Posterior cingulate gyrus (tissue), 11 donors: ENCODE measurements around the gene SLC25A19.

Experiments
- DNase-seq, 10 donors: peaks; one replicate each; pipeline versions ENCODE4 v3.0.0 to v3.0.0-alpha.2; 2020 to 2021; ENCODE audit warnings: mixed read lengths in 3 of 10
- intact Hi-C: fragments of 100-400 bp; cut with DNase I; formaldehyde crosslinking; loops from one replicate; pipeline ENCODE4 v1.15.1; 2023

The SLC25A19 gene

DNA sequence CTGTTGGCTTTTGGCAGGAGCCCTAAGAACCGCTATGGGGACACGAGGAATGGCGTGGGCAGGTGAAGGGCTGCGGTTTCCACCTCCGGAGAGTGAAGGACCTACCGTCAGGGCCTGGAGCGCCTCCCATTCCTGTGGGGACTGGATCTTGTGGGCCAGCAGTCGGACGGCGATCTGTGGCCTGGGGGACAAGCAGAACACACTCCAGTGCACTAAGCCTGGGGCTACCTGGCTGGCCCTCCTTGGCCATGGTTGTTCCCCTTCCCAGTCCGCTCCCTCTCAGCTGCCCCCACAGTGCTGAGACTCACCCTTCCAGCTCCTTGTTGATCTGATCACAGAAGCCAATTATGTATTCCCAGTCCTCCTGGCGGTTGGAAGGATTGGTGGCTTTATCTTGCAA, 42.8 kb downstream of the SLC25A19 start:
- no peak for DNase-seq
- intact Hi-C loops: no loop called here

DNA sequence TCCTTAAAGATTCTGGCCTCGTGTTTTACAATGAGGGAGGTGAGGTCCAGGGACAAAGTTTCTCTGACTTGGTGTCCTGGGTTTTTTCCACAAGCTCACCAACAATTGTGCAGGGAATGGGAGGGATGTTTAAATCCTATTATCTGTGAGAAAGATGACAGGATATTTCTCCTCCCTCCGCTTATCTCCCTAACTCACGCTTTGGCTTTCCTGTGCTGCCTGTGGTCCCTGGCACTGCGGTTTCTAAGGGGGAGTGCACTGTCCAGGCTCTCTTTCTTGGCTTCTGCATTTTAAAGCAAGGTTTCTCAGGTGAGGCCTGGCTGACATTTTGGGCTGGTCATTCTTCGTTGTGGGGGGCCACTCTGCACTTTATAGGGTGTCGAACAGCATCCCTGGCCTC, 44.2 kb downstream of the SLC25A19 start:
- intact Hi-C loops: no loop called here
- no peak for DNase-seq

DNA sequence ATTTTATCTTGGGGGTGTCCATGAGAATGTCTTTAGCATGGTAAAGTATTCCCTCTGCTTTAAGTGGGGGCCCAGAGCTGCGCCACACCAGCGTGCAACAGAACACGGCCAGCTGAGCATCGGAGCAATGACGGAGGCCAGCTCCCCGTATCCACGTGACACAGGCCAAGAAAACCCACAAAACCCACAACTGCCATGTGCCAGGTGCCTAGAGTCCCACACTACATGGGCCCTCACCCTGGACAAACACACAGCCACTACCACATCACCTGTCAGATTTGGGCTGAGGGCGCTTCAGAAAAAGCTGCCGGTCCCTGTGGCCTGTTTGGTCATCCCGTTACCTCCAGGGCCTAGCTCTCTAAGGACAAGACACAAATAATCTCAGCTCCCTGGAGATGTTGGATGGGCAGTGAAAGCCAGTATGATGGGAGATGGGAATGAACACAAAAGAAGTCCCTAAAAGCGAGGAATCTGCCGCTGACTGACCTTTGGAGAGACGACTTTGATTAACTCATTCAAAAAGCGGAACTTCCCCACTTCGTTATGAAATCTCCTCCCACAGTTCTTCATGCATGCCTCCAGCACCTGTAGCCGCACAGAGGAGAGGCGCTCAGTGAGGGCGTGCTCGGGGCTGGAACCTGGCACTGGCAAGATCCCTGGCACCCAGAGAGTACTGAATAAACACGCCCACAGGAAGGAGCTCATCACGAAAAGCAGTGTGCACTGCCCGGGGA, 44.9 kb downstream of the SLC25A19 start:
- intact Hi-C loops: no loop called here
- DNase-seq: peak in 1 of 10 donors; percentile 81

DNA sequence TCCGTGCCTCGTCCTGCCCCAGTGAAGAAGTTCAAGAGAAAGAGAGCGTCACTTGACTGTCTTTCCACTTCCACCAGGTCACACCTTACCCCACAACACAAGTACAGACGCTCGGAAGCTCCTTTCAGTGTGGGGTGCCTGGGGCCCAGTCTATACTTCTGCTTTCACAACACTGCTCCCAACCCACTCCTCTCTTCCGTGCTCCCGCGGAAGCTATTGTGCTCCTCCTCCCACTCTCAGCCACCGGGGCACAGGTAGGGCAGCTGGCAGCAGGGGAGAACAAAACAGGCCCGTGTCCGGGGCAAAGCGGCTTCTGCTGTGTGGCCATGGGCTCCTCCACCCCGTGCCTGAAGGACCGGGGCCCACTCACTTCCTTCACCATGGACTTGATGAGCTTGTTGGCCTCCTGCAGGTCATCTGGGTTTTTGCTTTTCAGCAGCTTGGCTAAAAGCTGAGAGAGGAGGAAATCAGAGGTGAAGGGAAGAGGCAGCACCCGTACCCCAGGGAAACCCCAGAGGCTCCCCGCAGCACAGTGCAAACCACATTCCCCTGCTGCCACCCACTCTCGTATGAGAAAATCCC, 46.7 kb downstream of the SLC25A19 start:
- DNase-seq: peak in 1 of 10 donors; percentile 81
- intact Hi-C loops: loop anchor here (2.0 kb wide), 1 partner anchor 26 kb away; no protein-coding TSS in a partner anchor

DNA sequence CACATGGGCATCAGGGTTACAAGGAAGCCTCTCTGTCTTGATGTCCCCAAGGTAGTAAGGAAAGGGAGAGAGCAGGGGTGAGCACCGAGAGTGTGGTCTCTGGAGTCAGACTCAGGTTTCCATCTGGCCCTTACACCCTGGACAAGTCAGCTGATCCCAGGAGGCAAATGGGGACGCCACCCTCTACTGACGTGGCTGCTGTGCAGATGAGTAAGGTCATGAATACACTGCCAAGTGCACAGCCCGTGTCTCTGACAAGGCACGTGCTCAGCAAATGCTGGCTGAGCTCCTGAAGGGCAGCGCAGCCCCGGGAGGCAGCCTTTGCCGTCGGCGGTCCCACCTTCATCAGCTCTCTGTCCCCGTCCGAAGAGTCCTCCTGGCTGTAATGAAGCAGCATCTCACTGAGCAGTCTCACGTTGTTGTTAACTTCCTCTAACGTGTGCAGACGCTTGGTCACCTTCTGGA, 47.2 kb downstream of the SLC25A19 start:
- intact Hi-C loops: loop anchor here (2.0 kb wide), 1 partner anchor 27 kb away; no protein-coding TSS in a partner anchor

DNA sequence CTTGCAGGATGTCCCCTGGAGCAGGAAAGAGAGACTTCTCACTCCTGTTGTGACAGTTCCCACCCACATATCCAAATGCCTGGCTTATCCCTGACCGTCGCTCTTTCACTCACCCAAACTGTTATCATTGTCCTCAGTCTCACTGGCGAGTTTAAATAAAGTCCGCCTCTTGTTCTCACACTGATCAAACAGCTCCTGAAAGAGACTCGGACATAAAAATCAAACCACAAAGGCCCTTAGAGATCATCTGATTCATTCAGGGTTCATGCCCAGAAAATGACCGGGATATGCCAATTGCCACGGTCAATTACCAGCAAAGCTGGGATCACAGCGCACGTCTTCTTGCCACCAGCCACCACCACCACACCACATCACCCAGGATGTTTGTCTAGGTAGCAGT, 47.7 kb downstream of the SLC25A19 start:
- intact Hi-C loops: no loop called here
- no peak for DNase-seq

More for the DNA sequence above, 47.2 kb downstream of the SLC25A19 start:
- peak in 2 of 10 donors; percentile 77 to 80 for DNase-seq

DNA sequence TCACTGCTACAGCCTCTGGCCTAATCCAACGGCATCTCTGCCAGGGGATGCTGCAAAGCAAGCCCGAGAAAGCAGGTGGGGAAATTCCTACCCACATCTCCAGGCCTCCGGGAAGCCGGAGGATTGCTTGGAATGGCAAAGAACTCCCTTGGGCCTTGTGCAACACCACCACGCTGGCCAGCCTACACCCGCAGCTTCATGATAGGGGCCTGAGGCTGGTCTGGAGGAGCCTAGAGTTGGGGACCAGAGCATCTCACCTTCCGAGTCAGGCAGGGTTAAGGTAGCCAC, 48.1 kb downstream of the SLC25A19 start:
- DNase-seq: peak in 1 of 10 donors; percentile 31
- intact Hi-C loops: no loop called here

DNA sequence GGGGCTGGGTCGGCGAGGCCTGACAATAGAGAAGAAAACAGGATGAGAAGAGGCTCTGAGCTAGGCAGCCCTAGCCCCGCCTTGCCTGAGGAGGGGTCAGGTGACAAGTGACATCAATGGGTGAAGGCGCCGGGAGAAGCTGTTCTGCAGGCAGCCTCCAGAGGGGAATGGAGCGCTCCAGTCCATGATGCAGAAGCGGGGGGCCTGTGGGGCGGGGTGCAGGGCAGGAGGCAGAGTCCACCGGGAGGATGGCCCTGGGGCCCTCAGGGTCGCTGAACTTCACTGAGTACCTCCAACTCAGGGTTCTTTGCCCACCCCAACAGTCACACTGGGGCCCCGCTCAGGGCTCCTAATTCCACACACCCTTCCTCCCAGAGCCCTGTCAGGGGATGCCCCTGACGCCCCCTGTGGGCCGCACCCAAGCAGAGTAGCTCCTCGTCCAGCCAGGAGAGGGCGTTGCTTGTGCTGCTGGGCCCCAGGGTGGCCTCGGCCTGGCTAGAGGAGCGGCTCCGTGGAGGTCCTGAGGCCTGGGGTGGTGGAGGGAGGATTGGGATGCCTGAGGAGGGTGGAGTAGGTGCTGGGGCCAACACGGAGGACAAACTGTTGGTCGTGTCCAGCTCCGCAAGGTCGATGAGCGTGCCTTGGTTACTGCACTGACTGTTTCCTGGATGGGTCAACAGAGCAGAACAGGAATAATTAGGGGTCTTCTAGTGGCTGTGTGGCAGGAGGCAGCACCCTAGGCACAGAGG, 48.7 kb downstream of the SLC25A19 start:
- DNase-seq: peak in 8 of 10 donors; percentile 37 to 96 (median 72)
- intact Hi-C loops: no loop called here

DNA sequence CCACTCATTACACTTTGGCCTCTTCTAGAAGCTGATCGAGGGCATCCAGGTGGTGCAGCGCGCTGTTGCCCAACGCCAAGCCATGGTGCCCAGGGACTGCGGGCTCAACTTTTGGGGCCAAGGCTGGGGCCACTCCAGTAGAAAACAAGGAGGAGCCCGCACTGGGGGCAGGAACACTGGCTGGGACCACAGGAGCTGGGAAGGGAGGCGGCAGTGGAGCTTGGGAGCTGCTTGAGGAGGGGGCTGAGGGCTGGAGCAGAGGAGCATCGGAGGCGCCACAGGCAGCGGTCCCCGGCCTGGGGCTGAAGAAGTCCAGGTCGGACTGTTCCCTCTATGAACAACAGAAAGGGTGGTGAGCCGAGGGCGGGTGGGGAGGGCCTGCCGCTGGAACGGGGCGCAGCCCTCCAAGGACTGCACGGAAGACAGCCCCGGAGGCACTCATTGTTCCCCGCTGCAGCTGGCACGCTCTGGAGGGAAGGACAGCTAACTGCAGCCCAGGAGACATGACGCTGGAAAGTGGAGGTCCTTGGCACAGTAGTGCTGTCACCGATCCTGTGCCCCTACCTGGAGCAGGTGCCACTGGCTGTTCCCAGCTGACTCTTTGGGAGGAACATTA, 49.3 kb downstream of the SLC25A19 start:
- peak in 1 of 10 donors; percentile 69 for DNase-seq
- intact Hi-C loops: no loop called here

DNA sequence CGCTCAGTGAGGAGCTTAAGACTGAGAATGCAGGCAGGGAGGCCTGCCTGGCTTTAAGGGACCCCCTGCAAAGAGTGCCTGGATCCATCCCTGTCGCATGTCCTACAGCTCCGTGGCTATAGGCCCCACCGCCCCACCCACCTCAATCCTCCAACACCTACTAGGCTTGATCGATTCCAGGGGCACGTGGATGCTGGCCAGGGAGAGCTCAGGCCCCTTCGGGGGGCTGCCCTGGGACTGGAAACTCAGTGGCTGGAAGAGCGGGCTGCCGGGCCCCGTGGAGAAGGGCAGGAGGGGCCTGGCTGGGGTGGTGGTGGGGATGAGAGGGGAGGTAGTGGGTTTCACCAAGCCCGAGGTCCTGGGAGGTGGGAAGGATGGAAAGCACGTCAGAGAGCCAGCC, 50.0 kb downstream of the SLC25A19 start:
- intact Hi-C loops: no loop called here
- no peak for DNase-seq

DNA sequence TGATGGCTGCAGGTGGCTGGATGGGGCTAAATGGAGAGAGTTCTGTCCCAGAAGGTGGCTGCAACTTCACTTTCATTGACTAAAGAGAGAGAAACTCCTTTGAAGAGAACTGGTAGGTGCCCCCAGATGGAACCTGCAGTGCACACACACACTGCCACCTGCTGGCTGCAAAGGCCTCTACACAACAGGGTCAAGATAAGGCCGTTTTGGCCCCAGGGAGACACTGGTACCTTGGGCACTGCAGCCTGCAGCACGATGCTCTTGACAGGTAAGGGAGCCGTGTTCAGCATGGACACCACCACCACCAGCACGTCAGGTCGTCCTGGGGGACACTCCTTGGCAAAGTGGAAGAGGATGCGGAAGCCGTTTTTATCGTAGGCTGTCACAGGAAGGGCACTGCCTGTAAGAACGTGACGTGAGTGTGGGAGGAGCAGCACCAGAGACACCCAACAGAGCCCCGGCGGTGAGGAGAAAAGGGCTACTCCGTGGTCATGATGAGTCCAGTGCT, 50.5 kb downstream of the SLC25A19 start:
- intact Hi-C loops: no loop called here
- DNase-seq: peak in 7 of 10 donors; percentile 55 to 94 (median 67)

DNA sequence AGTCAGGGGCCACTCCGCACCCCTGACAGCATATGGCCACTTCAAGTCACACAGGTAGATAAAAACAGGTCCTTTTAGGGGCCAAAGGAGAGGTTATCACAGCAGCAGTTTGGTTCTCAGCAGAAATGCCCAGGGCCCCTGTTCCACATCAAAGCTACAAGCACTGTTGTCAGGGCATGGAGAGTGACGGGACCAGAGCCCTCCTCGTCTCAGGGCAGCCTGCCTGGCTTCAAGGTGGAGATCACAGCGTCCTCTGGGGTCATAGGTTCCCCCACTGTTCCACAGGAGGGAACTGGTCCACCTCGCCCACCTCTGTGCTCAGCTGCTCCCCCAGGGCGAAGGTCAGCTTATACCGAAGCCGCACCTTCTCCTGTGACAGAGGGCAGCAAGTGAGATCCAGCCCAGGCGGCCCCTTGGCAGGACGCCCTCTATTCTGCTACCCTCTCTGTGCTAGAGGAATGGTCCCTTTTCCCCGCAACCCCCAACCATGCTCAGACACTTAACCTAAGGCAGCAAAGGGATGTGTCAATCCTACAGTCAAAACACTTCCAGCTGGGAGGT, 51.1 kb downstream of the SLC25A19 start:
- peak in 1 of 10 donors; percentile 62 for DNase-seq
- intact Hi-C loops: no loop called here

DNA sequence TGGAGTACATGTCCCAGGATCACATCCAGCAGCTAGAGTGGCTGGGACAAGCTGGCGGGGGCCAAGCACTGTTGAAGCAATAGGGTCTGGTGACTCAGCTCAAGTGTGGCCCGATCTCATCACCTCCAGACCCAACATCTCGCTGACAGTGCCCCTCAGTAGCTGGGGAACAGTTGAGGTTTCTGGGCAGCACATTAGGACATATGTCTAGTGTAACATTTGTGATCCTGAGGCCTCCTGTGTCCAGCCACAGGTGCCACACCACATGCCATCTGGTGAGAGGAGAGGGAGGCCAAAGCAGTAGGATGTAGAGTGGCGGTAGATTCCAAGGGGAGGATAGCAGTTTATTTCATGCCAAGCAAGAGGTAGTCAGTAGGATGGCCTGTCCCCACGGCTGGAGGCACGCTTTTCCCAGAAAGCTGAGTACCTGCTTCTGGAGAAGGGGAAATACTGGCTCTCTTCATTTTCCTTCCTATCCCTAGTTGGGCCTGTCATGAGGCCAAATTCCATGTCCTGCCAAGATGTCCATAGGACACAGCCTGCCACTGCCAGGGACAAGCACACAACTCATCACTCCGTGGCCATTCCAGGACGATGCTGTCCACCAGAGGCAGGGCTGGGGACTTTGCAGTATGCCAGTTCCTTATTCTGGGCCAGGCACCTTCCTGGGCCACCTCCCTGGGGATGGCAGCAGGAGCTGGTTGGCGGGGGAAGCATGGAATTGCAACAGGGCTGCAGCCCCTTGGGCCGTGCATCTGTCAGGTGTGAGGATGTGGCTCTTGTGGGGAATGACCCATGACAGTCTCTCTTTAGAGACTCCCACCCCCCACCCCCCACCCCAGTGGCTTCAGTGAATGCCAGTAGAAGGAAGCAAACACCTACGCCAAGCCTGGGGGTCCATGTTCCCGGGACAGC, 51.9 kb downstream of the SLC25A19 start:
- intact Hi-C loops: no loop called here
- DNase-seq: peak in 1 of 10 donors; percentile 79

DNA sequence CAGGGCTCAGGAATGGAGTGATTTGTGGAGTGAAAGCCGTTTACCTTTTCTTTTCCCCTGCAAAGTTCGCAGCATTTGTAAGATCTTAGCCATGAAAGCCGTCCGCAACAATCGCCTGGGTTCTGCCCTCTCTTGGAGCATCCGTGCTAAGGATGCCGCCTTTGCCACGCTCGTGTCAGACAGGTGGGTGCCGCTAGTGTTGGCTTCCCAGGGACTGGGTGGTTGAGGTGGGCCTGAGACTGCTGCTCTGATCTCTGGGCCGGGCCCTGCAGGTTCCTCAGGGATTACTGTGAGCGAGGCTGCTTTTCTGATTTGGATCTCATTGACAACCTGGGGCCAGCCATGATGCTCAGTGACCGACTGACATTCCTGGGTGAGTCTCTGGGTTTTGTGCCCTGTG, 56.4 kb downstream of the SLC25A19 start:
- DNase-seq: peak in 1 of 10 donors; percentile 55
- intact Hi-C loops: no loop called here

DNA sequence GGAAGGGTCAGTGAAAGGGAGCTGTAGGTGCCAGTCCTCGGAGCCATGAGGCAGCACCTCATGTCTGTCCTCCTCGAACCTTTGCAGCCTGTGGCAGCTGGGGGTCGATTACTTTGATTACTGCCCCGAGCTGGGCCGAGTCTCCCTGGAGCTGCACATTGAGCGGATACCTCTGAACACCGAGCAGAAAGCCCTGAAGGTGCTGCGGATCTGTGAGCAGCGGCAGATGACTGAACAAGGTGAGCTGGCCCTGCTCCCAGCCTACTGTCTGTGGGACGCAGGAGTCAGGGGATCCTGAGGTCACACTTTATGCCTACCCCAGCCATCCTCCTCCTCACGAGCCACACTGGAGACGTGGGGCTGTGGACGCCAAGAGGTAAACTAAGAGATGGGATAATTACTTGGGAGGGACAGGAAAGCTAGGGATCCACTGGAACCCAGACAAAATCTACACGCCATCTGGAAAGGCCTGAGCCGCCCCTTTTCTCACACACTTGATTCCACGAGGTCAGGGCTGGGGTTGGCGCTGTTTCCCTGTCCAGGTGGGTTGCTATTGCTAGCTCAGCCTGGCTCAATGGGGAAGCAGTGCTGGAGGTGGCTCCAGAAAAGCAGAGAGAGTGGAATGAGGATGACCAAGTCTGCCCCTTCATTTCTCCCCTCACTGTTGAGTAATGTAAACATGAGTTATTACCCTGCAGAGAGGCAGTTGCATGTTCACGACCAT, 57.3 kb downstream of the SLC25A19 start:
- intact Hi-C loops: no loop called here
- no peak for DNase-seq

DNA sequence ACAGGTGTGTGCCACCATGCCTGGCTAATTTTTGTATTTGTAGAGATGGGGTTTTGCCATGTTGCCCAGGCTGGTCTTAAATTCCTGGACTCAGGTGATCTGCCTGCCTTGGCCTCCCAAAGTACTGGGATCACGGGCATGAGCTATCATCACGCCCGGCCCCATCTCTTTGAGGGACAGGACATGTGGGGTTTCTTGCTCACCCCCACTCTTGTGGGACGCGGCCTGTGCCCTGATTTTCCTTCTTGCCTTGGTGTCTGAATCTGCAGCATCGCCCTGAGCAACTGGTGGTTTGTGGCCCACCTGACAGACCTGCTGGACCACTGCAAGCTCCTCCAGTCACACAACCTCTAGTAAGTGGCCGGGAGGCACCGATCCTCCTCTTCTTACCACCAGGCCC, 58.2 kb downstream of the SLC25A19 start:
- intact Hi-C loops: no loop called here
- DNase-seq: no peak

DNA sequence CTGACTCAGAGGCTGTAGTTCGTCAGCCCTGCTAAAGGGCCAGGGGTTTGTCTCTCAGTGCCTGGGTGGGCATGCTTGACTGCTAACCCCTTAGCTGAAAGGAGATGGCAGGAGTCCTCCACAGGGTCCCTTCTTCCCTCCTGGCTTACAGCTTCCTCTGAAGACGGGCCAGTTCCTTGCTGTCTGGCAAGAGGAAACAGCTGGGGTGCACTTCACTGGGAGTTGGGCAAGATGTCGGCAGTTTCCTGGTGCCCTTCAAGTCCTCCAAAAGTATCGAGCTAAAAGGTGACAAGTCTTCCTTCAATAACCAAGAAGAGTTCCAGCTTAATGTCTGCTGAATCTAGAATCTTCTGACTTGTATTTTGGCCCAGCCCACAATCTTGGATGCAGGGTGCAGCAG, 60.4 kb downstream of the SLC25A19 start:
- DNase-seq: peak in 1 of 10 donors; percentile 65
- intact Hi-C loops: no loop called here

DNA sequence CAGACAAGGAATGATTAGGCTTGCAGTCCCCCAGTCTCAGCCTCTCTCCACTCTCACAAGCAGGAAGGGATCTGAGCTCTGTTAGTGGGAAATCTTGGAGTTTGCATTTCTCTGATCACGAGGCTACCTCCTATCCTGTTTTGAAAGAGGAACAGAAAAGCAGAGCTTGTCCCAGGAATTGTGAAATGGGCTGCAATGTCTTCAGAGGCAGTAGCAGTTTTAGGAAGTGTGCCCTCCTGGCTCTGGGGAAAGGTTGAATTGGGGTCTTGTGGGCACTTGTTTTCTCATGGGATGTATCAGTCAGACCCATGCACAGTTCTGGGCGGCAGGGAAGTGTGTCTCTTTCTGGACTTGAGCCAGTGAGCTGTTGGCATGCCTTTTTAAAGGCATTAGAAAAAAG, 60.9 kb downstream of the SLC25A19 start:
- intact Hi-C loops: no loop called here
- DNase-seq: no peak

DNA sequence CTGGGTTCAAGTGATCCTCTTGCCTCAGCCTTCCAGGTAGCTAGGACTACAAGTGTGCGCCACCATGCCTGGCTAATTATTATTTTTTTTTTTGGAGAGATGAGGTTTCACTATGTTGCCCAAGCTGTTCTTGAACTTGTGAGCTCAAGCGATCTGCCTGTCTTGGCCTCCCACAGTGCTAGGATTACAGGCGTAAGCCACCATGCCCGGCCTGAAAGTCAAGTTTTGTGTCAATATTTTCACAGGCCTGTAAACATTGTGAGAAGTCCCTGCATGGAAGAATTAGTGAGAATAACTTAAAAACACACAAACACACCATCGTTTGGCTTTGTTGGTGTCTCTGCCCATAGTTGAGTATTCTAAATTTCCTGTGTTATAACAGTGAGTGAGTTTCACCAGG, 61.5 kb downstream of the SLC25A19 start:
- intact Hi-C loops: no loop called here

More for the DNA sequence above, 61.5 kb downstream of the SLC25A19 start:
- DNase-seq: no peak
